HG03432 (cell line): ENCODE results near the gene POMT2.
"Not testable (repeated sequence)": the region's sequence is repeated elsewhere in the genome, so short reads cannot be mapped to it uniquely, and the experiment has no call there.

ENCODE experiments used
- ATAC-seq: cut with Tn5 transposase; IDR thresholded peaks from one replicate; pipeline ENCODE4 v1.9.1; 2021; ENCODE audit warnings: mild to moderate bottlenecking, moderate library complexity; ENCODE audit not compliant: unreplicated experiment

POMT2 gene

GRCh38 chr14:77324816-77325745 lies 4.4 kb upstream of the POMT2 start:
- no peak for ATAC-seq

- no peak for ATAC-seq
These were observed 3.6 kb upstream of the POMT2 start for GRCh38 chr14:77324289-77324688.

GRCh38 chr14:77323571-77323970 lies 2.9 kb upstream of the POMT2 start:
- no peak for ATAC-seq

GRCh38 chr14:77322951-77323350 lies 2.3 kb upstream of the POMT2 start:
- no peak for ATAC-seq

GRCh38 chr14:77322250-77322902 lies 1.7 kb upstream of the POMT2 start:
- ATAC-seq, result no peak

GRCh38 chr14:77319422-77319821 lies 1.3 kb downstream of the POMT2 start:
- ATAC-seq, result no peak

- ATAC-seq, result not testable (repeated sequence)
These were observed 1.9 kb downstream of the POMT2 start for GRCh38 chr14:77318756-77319155.

- ATAC-seq, result no peak
These were observed 2.6 kb downstream of the POMT2 start for GRCh38 chr14:77318006-77318553.

GRCh38 chr14:77316872-77317301 lies 3.8 kb downstream of the POMT2 start:
- no peak for ATAC-seq

GRCh38 chr14:77316195-77316505 lies 4.5 kb downstream of the POMT2 start:
- no peak for ATAC-seq

GRCh38 chr14:77314539-77315457 lies 5.9 kb downstream of the POMT2 start:
- no peak for ATAC-seq

GRCh38 chr14:77314043-77314442 lies 6.6 kb downstream of the POMT2 start:
- no peak for ATAC-seq

GRCh38 chr14:77313371-77313770 lies 7.3 kb downstream of the POMT2 start:
- no peak for ATAC-seq

- no peak for ATAC-seq
These were observed 9.5 kb downstream of the POMT2 start for GRCh38 chr14:77311217-77311616.

- no peak for ATAC-seq
These were observed 10.7 kb downstream of the POMT2 start for GRCh38 chr14:77310026-77310425.

GRCh38 chr14:77309131-77309530 lies 11.6 kb downstream of the POMT2 start:
- ATAC-seq, result no peak

GRCh38 chr14:77306851-77307496 lies 13.7 kb downstream of the POMT2 start:
- no peak for ATAC-seq

- ATAC-seq, result no peak
These were observed 14.3 kb downstream of the POMT2 start for GRCh38 chr14:77306416-77306815.

GRCh38 chr14:77305696-77306095 lies 15.0 kb downstream of the POMT2 start:
- no peak for ATAC-seq

- peak; percentile 65 for ATAC-seq
These were observed 17.1 kb downstream of the POMT2 start for GRCh38 chr14:77303417-77304156.
